Ishikawa (cell line): ENCODE measurements around the gene PDP2.

Experiments
- CEBPB ChIP-seq: IDR thresholded peaks from 2 replicates; pipeline ENCODE4 v1.6.1; 2012
- EGR1 ChIP-seq: IDR thresholded peaks from 2 replicates; pipeline ENCODE4 v1.6.1; 2012
- EP300 ChIP-seq: IDR thresholded peaks from 2 replicates; pipeline ENCODE4 v1.6.1; 2012; ENCODE audit warnings: borderline replicate concordance
- FOXM1 ChIP-seq: IDR thresholded peaks from 2 replicates; pipeline ENCODE4 v1.6.1; 2012; ENCODE audit warnings: low read depth, borderline replicate concordance
- TEAD4 ChIP-seq: IDR thresholded peaks from 2 replicates; pipeline ENCODE4 v1.6.1; 2012
- ZBTB7A ChIP-seq: IDR thresholded peaks from 2 replicates; pipeline ENCODE4 v1.6.1; 2012; ENCODE audit warnings: low read depth
- TF ChIP-seq, protein P1 (sequence below): IDR thresholded peaks from 2 replicates; pipeline ENCODE4 v1.6.1; 2012
- TF ChIP-seq, protein P2 (sequence below): IDR thresholded peaks from 2 replicates; pipeline ENCODE4 v1.6.1; 2012; ENCODE audit warnings: low read depth, mild to moderate bottlenecking

GRCh38 chr16:66936462-66936861 lies 56.1 kb downstream of the PDP2 start:
- no peak for TF ChIP-seq CEBPB
- no peak for TF ChIP-seq TEAD4
- TF ChIP-seq, protein P1, sequence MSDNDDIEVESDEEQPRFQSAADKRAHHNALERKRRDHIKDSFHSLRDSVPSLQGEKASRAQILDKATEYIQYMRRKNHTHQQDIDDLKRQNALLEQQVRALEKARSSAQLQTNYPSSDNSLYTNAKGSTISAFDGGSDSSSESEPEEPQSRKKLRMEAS, result no peak
- TF ChIP-seq ZBTB7A, result no peak
- TF ChIP-seq, protein P2, sequence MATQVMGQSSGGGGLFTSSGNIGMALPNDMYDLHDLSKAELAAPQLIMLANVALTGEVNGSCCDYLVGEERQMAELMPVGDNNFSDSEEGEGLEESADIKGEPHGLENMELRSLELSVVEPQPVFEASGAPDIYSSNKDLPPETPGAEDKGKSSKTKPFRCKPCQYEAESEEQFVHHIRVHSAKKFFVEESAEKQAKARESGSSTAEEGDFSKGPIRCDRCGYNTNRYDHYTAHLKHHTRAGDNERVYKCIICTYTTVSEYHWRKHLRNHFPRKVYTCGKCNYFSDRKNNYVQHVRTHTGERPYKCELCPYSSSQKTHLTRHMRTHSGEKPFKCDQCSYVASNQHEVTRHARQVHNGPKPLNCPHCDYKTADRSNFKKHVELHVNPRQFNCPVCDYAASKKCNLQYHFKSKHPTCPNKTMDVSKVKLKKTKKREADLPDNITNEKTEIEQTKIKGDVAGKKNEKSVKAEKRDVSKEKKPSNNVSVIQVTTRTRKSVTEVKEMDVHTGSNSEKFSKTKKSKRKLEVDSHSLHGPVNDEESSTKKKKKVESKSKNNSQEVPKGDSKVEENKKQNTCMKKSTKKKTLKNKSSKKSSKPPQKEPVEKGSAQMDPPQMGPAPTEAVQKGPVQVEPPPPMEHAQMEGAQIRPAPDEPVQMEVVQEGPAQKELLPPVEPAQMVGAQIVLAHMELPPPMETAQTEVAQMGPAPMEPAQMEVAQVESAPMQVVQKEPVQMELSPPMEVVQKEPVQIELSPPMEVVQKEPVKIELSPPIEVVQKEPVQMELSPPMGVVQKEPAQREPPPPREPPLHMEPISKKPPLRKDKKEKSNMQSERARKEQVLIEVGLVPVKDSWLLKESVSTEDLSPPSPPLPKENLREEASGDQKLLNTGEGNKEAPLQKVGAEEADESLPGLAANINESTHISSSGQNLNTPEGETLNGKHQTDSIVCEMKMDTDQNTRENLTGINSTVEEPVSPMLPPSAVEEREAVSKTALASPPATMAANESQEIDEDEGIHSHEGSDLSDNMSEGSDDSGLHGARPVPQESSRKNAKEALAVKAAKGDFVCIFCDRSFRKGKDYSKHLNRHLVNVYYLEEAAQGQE, result no peak
- no peak for TF ChIP-seq EP300
- TF ChIP-seq FOXM1, result no peak
- no peak for TF ChIP-seq EGR1
